Transverse colon (tissue), 4 donors: ENCODE measurements around the gene ZMIZ1.

Experiments
- CTCF ChIP-seq, 5 experiments: fragments of 200-600 bp in 3 of 5; fragments of 450-650 bp in 2 of 5; sonication (generic) in 3 of 5; IDR thresholded peaks; 1 replicate in 2 of 5; 2 replicates in 3 of 5; pipeline ENCODE4 v1.5.1; 2016 to 2017; ENCODE audit warnings: antibody characterized with exemption in 5 of 5, inconsistent platforms in 3 of 5, mild to moderate bottlenecking in 2 of 5, moderate library complexity in 1 of 5
- POLR2AphosphoS5 ChIP-seq, 3 donors: sonication (generic); formaldehyde crosslinking; IDR thresholded peaks; one replicate each; pipeline ENCODE4 v1.6.1; 2016; ENCODE audit warnings: antibody characterized with exemption in 3 of 3

GRCh38 chr10:79147306-79147705 lies 78.5 kb downstream of the ZMIZ1 start:
- no peak for TF ChIP-seq CTCF (IDR thresholded peaks at IDR 0.05)
- no peak for TF ChIP-seq POLR2AphosphoS5 (IDR thresholded peaks at IDR 0.05)
